Fibroblast of upper back skin (primary cell): ENCODE results near the gene GSTK1.
"Not testable (repeated sequence)": the region's sequence is repeated elsewhere in the genome, so short reads cannot be mapped to it uniquely, and the experiment has no call there.

Experiments
- DNase-seq: peaks from one replicate; pipeline ENCODE4 v3.0.0-alpha.2; 2013

Gene GSTK1

GRCh38 chr7:143263266-143264195 is at the start of gene GSTK1:
TSS of gene GSTK1 (plus strand) at chr7:143263441. CDS start at chr7:143263514, 73 bp downstream.
- DNase-seq: peak; percentile 64

GRCh38 chr7:143213478-143213877 is 49.8 kb upstream of the GSTK1 start:
- DNase-seq: not testable (repeated sequence)

GRCh38 chr7:143214789-143215679 is 48.2 kb upstream of the GSTK1 start:
- DNase-seq: peak; percentile 83

GRCh38 chr7:143216151-143216550 is 47.1 kb upstream of the GSTK1 start:
- DNase-seq: no peak

- DNase-seq: no peak
Observed at GRCh38 chr7:143216686-143217085, 46.6 kb upstream of the GSTK1 start.

GRCh38 chr7:143217806-143218205 is 45.4 kb upstream of the GSTK1 start:
- DNase-seq: no peak

GRCh38 chr7:143221286-143221685 is 42.0 kb upstream of the GSTK1 start:
- DNase-seq: no peak

- DNase-seq: no peak
Observed at GRCh38 chr7:143221737-143222136, 41.5 kb upstream of the GSTK1 start, which contains the start of gene TAS2R40. TSS of gene TAS2R40 (plus strand) at chr7:143222037. CDS start at chr7:143222079, 42 bp downstream.

GRCh38 chr7:143222782-143223181 is 40.5 kb upstream of the GSTK1 start:
- no peak for DNase-seq

- DNase-seq: no peak
Observed at GRCh38 chr7:143223784-143224183, 39.5 kb upstream of the GSTK1 start.

- DNase-seq: no peak
Observed at GRCh38 chr7:143225047-143225446, 38.2 kb upstream of the GSTK1 start.

GRCh38 chr7:143227806-143228205 is 35.4 kb upstream of the GSTK1 start:
- no peak for DNase-seq

- no peak for DNase-seq
Observed at GRCh38 chr7:143229054-143229790, 34.0 kb upstream of the GSTK1 start.

GRCh38 chr7:143230602-143231457 is 32.4 kb upstream of the GSTK1 start:
- DNase-seq: no peak

- no peak for DNase-seq
Observed at GRCh38 chr7:143233816-143234532, 29.3 kb upstream of the GSTK1 start.

- no peak for DNase-seq
Observed at GRCh38 chr7:143234533-143234875, 28.7 kb upstream of the GSTK1 start.

GRCh38 chr7:143235561-143235960 is 27.7 kb upstream of the GSTK1 start:
- no peak for DNase-seq

GRCh38 chr7:143236408-143236990 is 26.7 kb upstream of the GSTK1 start:
- no peak for DNase-seq

GRCh38 chr7:143237366-143237765 is 25.9 kb upstream of the GSTK1 start:
- no peak for DNase-seq

GRCh38 chr7:143238289-143238980 is 24.8 kb upstream of the GSTK1 start:
- no peak for DNase-seq
